Measurements from ENCODE around the gene CLCN6. TPM values are rescaled to one million over a fixed set of nuclear protein-coding genes. Genes with fewer than 3 reads are reported as not detected.

Gene CLCN6, protein sequence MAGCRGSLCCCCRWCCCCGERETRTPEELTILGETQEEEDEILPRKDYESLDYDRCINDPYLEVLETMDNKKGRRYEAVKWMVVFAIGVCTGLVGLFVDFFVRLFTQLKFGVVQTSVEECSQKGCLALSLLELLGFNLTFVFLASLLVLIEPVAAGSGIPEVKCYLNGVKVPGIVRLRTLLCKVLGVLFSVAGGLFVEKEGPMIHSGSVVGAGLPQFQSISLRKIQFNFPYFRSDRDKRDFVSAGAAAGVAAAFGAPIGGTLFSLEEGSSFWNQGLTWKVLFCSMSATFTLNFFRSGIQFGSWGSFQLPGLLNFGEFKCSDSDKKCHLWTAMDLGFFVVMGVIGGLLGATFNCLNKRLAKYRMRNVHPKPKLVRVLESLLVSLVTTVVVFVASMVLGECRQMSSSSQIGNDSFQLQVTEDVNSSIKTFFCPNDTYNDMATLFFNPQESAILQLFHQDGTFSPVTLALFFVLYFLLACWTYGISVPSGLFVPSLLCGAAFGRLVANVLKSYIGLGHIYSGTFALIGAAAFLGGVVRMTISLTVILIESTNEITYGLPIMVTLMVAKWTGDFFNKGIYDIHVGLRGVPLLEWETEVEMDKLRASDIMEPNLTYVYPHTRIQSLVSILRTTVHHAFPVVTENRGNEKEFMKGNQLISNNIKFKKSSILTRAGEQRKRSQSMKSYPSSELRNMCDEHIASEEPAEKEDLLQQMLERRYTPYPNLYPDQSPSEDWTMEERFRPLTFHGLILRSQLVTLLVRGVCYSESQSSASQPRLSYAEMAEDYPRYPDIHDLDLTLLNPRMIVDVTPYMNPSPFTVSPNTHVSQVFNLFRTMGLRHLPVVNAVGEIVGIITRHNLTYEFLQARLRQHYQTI
- 10 to 100 TPM; 20.8 to 20.9 TPM for total RNA-seq
- polyA plus RNA-seq = 1 to 10 TPM; 1.4 to 2.6 TPM

DNA sequence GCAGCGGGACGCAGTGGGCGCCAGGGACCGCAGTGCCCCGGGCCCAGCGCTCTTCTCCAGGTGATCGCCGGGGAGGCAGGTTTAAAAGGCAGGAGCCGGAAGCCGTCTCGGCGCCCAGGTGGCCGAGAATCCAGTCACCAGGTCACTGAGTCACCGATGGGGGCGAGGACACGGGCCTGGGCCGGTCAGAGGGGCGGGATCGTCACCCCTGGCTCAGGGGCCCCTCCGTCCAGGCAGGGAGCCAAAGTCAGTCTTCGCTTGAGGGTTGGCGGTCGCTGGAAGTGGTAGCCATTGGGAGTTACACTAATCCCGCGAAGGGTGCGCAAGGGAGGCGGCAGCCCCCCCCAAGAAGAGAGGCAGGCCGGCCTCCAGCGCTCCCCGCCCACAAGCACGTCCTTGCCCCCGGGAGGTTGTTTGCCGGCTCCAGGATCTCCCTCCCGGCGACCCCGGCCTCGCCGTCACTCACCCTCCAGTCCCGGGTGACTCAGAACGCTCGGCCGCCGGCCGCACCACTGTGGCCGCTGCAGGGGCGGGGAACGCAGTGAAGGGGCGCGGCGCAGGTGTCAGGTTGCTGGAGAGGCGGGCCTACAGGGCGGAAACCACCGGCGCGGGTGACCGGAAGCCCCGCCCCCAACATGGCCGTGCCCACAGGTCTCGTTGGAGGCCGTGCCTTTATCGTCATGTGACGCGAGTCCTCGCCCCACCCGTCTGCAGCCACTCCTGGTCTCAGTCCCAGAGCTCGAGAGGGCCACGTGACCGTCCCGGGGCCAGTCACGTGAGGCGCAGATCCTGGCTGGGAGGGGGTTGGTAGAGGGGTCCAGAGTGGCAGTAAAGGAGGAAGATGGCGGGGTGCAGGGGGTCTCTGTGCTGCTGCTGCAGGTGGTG lies at the start of gene CLCN6, which contains the start of gene MTHFR:
Gene CLCN6, plus strand, starts transcription at position 770 of the 885 bp plus-strand sequence. Its CDS starts 72 bp downstream, at position 842.
Gene MTHFR, minus strand, starts transcription at position 543 of the 885 bp plus-strand sequence. CDS start 2,848 bp downstream, outside the sequence.
- Mint-ChIP-seq H3K27me3 (no peaks in the 10 kb centered on the region), H3K4me1 (peaks cover 35 to 76% (median 58%) of the 10 kb centered on the region in 4 donors), H3K27ac (peak within 1 kb of the TSS; percentile 92 to 100 (median 99)), H3K36me3 (peaks cover 6 to 31% of the 10 kb centered on the region in 2 donors), H3K4me3 (peak within 1 kb of the TSS; percentile 96 to 100 (median 98)), H3K9me3 (peaks cover 0 to 1% (median 0%) of the 10 kb centered on the region in 8 donors)
- peak; percentile 97 to 99 (median 98) for DNase-seq
- H3K4me3 ChIP-seq (ENCODE audit: low read length in 2 of 2) = peak within 1 kb of the TSS; percentile 37 to 86
- no peaks in the 10 kb centered on the region for H3K27me3 ChIP-seq (ENCODE audit: insufficient read depth, low read length)
- intact Hi-C loops (cut with micrococcal nuclease) = loop anchor here (1.0 to 10.0 kb wide), 7 partner anchors 21 to 1293 kb away; partner anchors contain the start of genes AGTRAP, MAD2L2, MFN2 and MTOR
- H3K9me3 ChIP-seq (ENCODE audit: control insufficient read depth in 1 of 2, low read length in 2 of 2) = no peaks in the 10 kb centered on the region
- ChIA-PET CTCF (ENCODE audit: partially characterized antibody) (interaction anchor here (1.0 to 1.8 kb wide), 3 partner anchors 18 to 155 kb away, joined by 4 to 7 read pairs (median 5); no protein-coding TSS in a partner anchor), POLR2A (ENCODE audit: partially characterized antibody) (interaction anchor here (0.8 to 3.3 kb wide), 15 partner anchors 8 to 814 kb away, joined by 3 to 80 read pairs (median 5); partner anchors contain the start of genes AGTRAP and EXOSC10)
- H3K36me3 ChIP-seq (ENCODE audit: insufficient read depth, low read length) = peaks cover 8% of the 10 kb centered on the region
- H3K4me1 ChIP-seq (ENCODE audit: insufficient read depth, low read length) = peaks cover 55% of the 10 kb centered on the region
- H3K27ac ChIP-seq (ENCODE audit: low read depth, low read length) = peak within 1 kb of the TSS; percentile 73

DNA sequence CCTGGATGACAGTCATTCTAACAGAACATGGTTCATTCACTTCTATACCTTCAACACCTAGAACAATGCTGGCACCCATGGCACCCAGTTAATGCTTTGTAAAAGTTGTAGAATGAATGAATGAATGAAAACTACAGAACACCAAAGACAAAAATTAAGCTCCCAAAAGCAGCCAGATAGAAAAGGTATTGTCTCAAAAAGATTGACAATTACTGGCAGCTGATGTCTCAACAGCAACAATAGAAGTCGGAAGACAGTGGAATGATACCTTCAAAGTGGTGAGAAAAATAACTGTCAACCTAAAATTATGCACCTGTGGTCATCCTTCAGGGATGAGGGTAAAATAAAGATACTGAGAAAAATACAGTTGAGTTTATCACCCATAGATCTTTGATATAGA lies 48.9 kb upstream of the CLCN6 start:
- ChIA-PET POLR2A (ENCODE audit: partially characterized antibody) (no interaction called here), CTCF (ENCODE audit: partially characterized antibody) (interaction anchor here (0.6 to 1.4 kb wide), 2 partner anchors 20 to 91 kb away, joined by 3 read pairs; no protein-coding TSS in a partner anchor)
- H3K4me1 ChIP-seq (ENCODE audit: insufficient read depth, low read length) = peaks cover 5% of the 10 kb centered on the region
- Mint-ChIP-seq H3K27ac (no peak overlapping the region), H3K9me3 (no peaks in the 10 kb centered on the region), H3K27me3 (peaks cover 5 to 7% of the 10 kb centered on the region in 2 donors), H3K4me1 (peaks cover 1 to 11% (median 5%) of the 10 kb centered on the region in 4 donors), H3K4me3 (no peak overlapping the region), H3K36me3 (no peaks in the 10 kb centered on the region)
- peaks cover under 1% of the 10 kb centered on the region for H3K27me3 ChIP-seq (ENCODE audit: insufficient read depth, low read length)
- no peaks in the 10 kb centered on the region for H3K9me3 ChIP-seq (ENCODE audit: control insufficient read depth in 1 of 2, low read length in 2 of 2)
- intact Hi-C loops (cut with micrococcal nuclease) = no loop called here
- H3K36me3 ChIP-seq (ENCODE audit: insufficient read depth, low read length) = no peaks in the 10 kb centered on the region
- no peak for DNase-seq
- no peak overlapping the region for H3K27ac ChIP-seq (ENCODE audit: low read depth, low read length)
- no peak overlapping the region for H3K4me3 ChIP-seq (ENCODE audit: low read length in 2 of 2)

DNA sequence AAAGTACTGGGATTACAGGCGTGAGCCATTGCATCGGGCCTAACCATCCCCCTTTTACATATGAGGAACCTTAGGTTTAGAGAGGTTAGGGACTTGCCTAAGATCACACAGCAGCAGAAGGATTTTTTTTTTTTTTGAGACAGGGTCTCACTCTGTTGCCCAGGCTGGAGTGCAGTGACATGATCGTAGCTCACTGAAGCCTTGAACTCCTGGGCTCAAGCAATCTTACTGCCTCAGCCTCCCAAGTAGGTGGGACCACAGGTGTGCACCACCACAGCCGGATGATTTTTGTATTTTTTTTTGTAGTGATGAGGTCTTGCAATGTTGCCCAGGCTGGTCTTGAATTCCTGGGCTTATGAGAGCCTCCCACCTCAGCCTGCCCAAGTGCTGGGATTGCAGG lies 46.2 kb upstream of the CLCN6 start:
- H3K36me3 Mint-ChIP-seq = no peaks in the 10 kb centered on the region
- ChIA-PET POLR2A (ENCODE audit: partially characterized antibody) (no interaction called here), CTCF (ENCODE audit: partially characterized antibody) (no interaction called here)

DNA sequence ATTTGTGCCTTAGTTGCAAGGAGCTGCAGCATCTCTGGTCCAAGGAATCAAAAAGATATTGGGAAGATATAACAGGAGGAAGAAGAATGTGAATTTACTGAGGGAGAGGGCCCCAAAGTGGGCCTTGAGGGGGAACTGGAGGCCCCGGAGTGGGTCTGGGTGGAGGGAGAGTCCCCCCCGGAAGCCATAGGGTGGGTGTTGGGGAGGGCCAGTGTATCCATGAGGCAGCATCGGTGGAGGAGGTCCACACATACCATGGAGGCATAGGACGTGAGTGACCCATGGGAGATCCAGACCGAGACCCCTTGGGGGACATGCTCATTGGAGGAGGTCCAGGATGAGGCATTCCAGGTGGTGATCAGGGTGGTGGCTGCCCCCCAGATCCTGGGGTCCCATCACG lies 44.7 kb upstream of the CLCN6 start:
- Mint-ChIP-seq H3K27ac (no peak overlapping the region), H3K36me3 (no peaks in the 10 kb centered on the region), H3K4me1 (peaks cover 0 to 8% (median 3%) of the 10 kb centered on the region in 4 donors), H3K27me3 (peaks cover 9 to 15% of the 10 kb centered on the region in 2 donors), H3K4me3 (peak overlapping the region in 4 of 8 donors; percentile 35 to 72 (median 40)), H3K9me3 (no peaks in the 10 kb centered on the region)
- Histone ChIP-seq H3K36me3 (ENCODE audit: insufficient read depth, low read length) (no peaks in the 10 kb centered on the region), H3K27me3 (ENCODE audit: insufficient read depth, low read length) (peaks cover 5% of the 10 kb centered on the region), H3K9me3 (ENCODE audit: control insufficient read depth in 1 of 2, low read length in 2 of 2) (no peaks in the 10 kb centered on the region), H3K27ac (ENCODE audit: low read depth, low read length) (no peak overlapping the region), H3K4me3 (ENCODE audit: low read length in 2 of 2) (no peak overlapping the region), H3K4me1 (ENCODE audit: insufficient read depth, low read length) (peaks cover 10% of the 10 kb centered on the region)
- DNase-seq = no peak
- ChIA-PET CTCF (ENCODE audit: partially characterized antibody) (no interaction called here), POLR2A (ENCODE audit: partially characterized antibody) (no interaction called here)
- intact Hi-C loops (cut with micrococcal nuclease) = no loop called here

More for the DNA sequence above, 46.2 kb upstream of the CLCN6 start:
- peaks cover 10% of the 10 kb centered on the region for H3K4me1 ChIP-seq (ENCODE audit: insufficient read depth, low read length)
- no peak overlapping the region for H3K4me3 ChIP-seq (ENCODE audit: low read length in 2 of 2)
- no peaks in the 10 kb centered on the region for H3K36me3 ChIP-seq (ENCODE audit: insufficient read depth, low read length)
- peaks cover 9 to 15% of the 10 kb centered on the region in 2 donors for H3K27me3 Mint-ChIP-seq
- H3K27ac Mint-ChIP-seq = no peak overlapping the region
- H3K4me1 Mint-ChIP-seq = peaks cover 0 to 8% (median 3%) of the 10 kb centered on the region in 4 donors
- no peaks in the 10 kb centered on the region for H3K9me3 ChIP-seq (ENCODE audit: control insufficient read depth in 1 of 2, low read length in 2 of 2)
- intact Hi-C loops (cut with micrococcal nuclease) = no loop called here
- peaks cover 5% of the 10 kb centered on the region for H3K27me3 ChIP-seq (ENCODE audit: insufficient read depth, low read length)
- DNase-seq = no peak
- H3K4me3 Mint-ChIP-seq = no peak overlapping the region
- no peaks in the 10 kb centered on the region for H3K9me3 Mint-ChIP-seq
- H3K27ac ChIP-seq (ENCODE audit: low read depth, low read length) = no peak overlapping the region

DNA sequence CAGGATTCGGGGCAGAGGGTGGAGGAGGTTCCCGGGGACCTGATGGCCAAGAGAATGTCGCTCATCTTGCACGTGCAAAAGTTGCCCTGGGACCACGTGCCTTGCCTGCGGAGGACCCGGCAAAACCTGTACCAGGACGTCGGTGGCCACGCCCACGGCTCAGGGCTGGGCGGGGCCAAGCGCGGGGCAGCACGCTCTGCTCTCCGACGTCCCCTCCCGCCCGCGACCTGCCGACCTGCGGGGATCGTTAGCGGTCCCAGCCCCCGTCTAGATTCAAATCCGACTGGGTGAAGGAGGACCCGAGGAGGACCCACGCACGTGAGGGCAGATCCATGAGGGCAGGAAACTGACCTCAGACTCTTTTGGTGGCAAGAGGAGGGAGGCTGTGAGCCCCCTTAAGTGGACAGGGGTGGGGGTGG lies 44.0 kb upstream of the CLCN6 start, which contains the start of gene C1orf167:
Gene C1orf167, plus strand, starts transcription at position 206 of the 419 bp plus-strand sequence. CDS start 2,208 bp downstream, outside the sequence.
- intact Hi-C loops (cut with micrococcal nuclease) = no loop called here
- Histone ChIP-seq H3K4me1 (ENCODE audit: insufficient read depth, low read length) (peaks cover 10% of the 10 kb centered on the region), H3K36me3 (ENCODE audit: insufficient read depth, low read length) (no peaks in the 10 kb centered on the region), H3K4me3 (ENCODE audit: low read length in 2 of 2) (no peak within 1 kb of the TSS), H3K27me3 (ENCODE audit: insufficient read depth, low read length) (peaks cover 5% of the 10 kb centered on the region), H3K9me3 (ENCODE audit: control insufficient read depth in 1 of 2, low read length in 2 of 2) (no peaks in the 10 kb centered on the region), H3K27ac (ENCODE audit: low read depth, low read length) (no peak within 1 kb of the TSS)
- Mint-ChIP-seq H3K36me3 (no peaks in the 10 kb centered on the region), H3K4me3 (peak within 1 kb of the TSS in 5 of 8 donors; percentile 9 to 72 (median 36)), H3K27ac (peak within 1 kb of the TSS in 3 of 7 donors; percentile 22 to 78 (median 24)), H3K27me3 (peaks cover 9 to 15% of the 10 kb centered on the region in 2 donors), H3K4me1 (peaks cover 0 to 8% (median 3%) of the 10 kb centered on the region in 4 donors), H3K9me3 (no peaks in the 10 kb centered on the region)
- CTCF ChIA-PET (ENCODE audit: partially characterized antibody) = no interaction called here
- peak in 2 of 5 donors; percentile 8 to 9 for DNase-seq
- POLR2A ChIA-PET (ENCODE audit: partially characterized antibody) = no interaction called here

DNA sequence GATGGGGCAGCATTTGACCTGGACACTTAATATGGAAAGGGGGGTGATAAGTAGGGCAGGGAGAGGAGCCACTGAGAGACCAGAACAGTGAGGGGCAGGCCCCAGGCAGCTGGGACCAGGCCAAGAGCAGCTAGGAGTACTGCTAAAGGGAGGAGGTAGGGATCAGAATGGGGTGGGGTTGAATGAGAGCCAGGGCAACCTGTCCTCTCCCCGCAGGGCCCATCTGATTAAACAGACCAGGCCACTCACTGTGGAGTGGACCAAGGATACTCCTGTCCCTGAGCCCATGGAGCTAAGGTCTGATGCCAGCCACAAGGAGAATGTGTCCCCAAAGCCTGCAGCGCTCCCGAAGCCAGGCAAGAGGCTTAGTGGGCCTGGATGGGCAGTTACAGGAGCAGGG lies 41.9 kb upstream of the CLCN6 start:
- H3K27me3 ChIP-seq (ENCODE audit: insufficient read depth, low read length) = peaks cover 5% of the 10 kb centered on the region
- H3K4me3 ChIP-seq (ENCODE audit: low read length in 2 of 2) = no peak overlapping the region
- no peaks in the 10 kb centered on the region for H3K9me3 ChIP-seq (ENCODE audit: control insufficient read depth in 1 of 2, low read length in 2 of 2)
- H3K27ac ChIP-seq (ENCODE audit: low read depth, low read length) = no peak overlapping the region
- no peaks in the 10 kb centered on the region for H3K9me3 Mint-ChIP-seq
- H3K36me3 ChIP-seq (ENCODE audit: insufficient read depth, low read length) = no peaks in the 10 kb centered on the region
- intact Hi-C loops (cut with micrococcal nuclease) = no loop called here
- no peak for DNase-seq
- no peaks in the 10 kb centered on the region for H3K36me3 Mint-ChIP-seq
- H3K4me1 ChIP-seq (ENCODE audit: insufficient read depth, low read length) = peaks cover 10% of the 10 kb centered on the region
- peaks cover 0 to 8% (median 3%) of the 10 kb centered on the region in 4 donors for H3K4me1 Mint-ChIP-seq
- H3K4me3 Mint-ChIP-seq = no peak overlapping the region
- CTCF ChIA-PET (ENCODE audit: partially characterized antibody) = no interaction called here
- H3K27ac Mint-ChIP-seq = no peak overlapping the region
- peaks cover 7 to 15% of the 10 kb centered on the region in 2 donors for H3K27me3 Mint-ChIP-seq
- POLR2A ChIA-PET (ENCODE audit: partially characterized antibody) = no interaction called here

Data from CD4-positive, alpha-beta memory T cell (primary cell).